Right kidney (tissue), 1 donor: ENCODE data around the gene MIOX.

ENCODE experiments used
- DNase-seq: peaks from one replicate; pipeline ENCODE4 v3.0.0-alpha.2; 2016

The MIOX gene

DNA sequence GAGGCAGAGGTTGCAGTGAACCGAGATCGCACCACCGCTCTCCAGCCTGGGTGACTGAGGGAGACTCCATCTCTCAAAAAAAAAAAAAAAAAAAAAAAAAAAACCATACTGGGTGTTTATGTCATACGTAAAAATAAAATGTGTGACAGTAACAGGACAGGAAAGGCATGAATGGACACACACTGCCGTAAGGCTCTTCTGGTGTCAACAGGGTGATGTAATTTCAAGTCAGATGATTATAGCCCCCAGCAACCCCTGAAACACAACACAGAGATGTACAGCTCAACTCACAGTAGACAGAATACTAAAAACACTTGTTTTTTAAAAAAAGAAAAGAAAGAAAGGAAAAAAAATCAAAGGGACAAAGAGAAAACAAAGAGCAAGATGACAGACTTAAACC lies 34.0 kb upstream of the MIOX start:
- DNase-seq, result no peak

DNA sequence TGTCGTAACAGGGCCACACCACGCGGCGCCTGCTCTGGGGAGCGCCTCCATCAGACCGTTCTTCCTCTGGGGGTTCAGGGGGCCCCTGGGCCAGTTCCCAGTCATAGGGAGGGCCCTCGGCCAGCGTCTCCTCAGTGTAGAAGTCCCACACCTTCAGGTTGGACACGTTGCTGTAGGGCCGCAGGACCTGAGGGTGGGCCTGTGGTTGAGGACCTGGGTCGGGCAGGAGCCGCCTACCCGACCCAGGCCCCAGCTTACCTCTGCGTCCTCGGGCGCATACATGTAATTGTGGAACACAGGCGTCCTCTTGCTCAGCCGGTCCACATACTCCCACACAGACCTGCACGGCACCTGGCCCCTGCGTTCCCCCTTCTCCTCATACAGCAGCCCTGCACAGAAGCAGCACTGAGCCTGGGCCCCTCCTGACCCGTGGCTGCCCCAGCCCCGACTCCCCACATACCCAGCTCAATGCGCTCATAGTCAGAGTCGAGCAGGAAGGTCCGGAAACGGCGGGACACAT lies 32.0 kb upstream of the MIOX start:
- no peak for DNase-seq

DNA sequence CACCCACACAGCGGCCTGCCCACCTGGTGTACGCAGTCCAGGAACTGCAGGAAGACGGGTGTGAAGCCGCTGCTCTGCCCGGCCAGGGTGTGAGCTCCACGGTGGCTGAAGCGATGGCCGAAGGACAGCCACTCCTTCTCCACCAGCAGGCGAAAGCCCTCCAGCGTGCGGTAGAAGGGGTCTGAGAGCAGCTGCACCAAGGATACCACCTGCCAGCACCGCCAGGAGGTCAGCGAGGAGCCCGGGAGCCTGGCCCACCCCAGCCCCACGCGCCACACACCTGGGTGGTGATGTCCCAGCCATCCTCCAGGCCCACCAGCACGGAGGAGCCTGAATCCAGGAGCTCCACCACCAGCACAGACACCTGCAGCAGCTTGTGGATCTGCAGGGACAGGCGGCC lies 31.5 kb upstream of the MIOX start:
- no peak for DNase-seq

DNA sequence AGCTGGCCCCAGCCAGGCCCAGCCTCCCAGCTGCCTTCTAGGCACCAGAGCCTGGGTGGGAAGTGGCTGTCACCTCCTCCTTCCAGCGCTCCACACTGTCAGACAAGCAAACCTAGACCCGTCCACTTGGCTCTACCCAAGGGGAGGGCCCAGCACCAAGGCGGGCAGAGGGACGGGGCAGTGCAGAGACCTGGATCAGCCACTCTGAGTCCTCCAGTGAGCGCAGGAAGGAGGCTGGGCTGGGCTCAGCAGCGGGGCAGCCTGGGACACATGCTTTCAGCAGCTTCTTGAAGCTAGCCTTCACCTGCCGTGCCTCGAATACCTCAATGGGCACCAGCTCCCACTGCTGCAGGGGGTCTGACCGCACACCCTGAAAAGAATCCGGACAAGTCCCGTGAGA lies 30.6 kb upstream of the MIOX start:
- no peak for DNase-seq

DNA sequence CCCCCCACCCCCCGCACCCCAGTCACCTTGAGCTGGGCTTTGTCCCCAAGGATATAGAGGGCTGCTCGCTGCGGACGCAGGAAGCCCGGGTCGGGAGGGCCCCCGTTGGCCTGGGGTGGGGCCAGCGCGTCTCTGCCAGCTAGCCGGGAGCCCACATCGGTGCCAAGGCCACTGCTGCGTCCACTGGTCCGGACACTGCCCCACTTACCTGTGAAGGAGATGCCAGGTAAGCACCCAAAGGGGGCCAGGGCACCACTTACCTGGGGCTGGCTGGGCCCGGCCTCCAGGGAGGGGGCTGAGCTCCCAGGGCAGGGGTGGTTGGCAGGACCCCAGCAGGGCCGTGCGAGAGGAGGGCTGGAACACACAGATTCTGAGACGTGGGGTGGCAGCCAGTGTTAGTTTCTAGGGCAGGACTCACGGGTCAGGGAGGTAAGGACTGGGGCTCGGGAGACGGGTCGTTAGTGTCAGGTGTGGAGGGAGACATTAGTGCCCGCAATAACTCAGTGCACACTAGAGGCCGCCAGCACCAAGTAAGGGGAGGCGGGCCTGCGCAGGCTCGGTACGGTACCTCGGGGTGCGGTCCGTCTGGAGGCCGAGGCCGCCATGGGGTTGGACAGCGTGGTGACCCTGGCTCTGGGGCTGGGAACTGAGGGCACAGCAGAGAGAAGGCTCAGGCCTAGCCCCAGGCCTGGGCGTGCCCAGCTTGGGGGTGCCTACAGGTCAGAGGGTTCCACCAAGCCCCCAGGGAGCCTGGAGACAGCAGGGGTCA lies 30.0 kb upstream of the MIOX start:
- DNase-seq, result no peak

DNA sequence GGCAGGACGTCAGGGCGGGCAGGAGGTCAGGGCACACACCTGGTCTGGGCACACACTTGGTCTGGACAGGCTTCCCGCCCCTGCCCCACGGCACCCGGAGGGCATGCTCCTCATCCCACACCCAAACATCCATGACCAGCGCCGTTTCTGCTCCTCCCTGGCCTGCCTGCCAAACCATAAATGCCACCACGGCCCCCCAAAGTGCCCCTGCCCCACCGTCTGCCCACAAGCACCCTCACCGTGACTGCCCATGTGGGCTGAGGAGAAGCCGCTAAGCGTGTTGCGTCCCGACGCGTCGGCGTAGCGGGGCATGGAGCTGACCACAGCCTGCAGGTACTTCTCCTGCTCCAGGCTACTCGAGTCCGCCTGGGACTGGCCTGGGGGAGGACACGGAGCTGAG lies 27.6 kb upstream of the MIOX start:
- no peak for DNase-seq

DNA sequence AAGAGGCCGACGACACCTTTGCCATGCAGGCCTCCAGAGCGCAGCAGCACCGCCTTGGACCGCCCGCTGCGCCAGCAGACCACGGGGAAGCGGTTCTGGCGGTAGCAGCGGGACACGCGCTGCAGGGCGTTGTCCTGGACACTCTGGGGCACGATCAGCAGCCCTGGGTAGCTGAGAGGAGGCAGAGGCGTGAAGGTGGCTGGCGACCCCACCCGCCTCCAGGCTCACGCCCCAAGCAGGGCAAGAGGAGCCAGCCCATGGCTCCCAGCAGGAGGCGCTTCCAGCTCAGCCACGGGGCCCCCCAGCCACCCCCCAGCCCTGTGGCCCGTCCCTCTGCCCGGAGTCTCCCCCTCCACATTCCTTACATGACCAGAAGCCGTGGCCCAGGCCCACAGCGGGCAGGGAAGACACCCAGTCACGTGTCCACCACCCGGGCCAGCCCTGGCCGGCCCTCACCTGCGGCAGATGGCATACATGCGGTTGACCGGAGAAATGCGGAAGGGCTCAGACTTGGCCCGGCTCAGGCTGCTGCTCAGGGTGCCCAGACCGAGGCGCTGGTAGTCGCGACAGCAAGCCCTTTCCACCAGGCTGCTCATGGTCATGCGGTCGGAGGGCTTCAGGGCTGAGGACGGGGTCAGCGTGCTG lies 27.0 kb upstream of the MIOX start:
- no peak for DNase-seq

DNA sequence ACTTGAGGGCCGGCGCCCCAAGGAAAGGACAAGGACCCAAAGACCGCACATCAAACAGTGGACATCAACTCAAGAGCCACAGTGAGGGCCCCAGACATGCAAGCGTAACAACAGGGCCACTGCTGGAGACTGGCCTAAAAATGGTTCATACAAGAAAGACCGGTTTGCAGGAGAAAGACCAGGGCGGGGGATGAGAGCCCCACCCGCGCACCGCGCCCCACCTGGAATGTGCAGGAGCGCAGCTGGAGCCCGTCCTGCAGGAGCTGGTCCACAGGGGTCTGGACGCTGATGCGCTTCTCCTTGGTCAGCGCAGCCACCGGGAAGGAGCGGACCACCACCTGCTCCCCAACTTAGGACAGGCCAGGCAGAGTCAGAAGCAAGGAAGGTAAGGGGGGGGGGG lies 25.7 kb upstream of the MIOX start:
- no peak for DNase-seq

DNA sequence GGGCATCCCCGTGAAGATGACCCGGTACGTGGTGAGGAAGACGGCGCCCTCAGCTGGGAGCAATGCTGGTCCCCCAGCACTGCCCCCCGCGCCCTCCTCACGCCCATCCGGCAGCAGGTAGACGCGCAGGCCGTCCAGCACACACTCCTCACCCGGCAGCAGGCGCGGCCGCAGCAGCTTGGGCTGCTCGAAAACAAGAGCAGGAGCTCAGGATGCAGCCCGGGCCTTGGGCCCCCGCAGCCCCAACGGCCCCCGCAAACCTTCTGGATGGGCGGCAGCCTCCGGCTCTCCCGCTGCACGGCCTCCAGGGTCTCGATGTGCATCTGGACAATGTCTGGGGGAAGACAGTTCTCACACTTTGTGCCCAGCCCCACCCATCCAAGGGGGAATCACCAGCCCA lies 25.1 kb upstream of the MIOX start:
- DNase-seq, result no peak

DNA sequence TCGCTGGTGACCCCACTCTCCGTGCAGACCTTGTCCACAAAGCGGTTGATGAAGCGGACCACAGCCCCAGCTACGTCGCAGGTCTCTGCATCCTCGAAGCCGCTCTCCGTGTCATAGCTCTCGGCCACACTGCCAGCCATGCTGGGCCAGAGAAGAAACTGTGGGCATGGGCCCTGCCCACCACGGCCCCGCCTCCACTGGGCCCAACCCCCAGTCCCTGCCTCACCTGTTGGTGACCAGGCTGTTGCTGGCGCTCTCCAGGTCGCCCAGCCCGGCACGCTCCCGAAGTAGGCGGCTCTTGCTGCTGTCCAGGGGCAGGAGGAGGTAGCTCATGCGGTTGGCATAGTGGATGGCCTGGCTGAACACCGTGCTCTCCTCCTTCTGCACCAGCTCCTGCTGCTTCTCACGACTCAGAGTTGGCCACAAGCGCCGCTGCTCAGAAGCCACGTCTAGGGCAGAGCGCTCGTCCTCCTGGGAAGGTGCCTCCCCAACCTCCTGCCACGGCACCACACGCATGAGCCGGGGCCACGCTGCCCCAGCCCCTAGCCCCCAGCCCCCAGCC lies 24.6 kb upstream of the MIOX start:
- no peak for DNase-seq

DNA sequence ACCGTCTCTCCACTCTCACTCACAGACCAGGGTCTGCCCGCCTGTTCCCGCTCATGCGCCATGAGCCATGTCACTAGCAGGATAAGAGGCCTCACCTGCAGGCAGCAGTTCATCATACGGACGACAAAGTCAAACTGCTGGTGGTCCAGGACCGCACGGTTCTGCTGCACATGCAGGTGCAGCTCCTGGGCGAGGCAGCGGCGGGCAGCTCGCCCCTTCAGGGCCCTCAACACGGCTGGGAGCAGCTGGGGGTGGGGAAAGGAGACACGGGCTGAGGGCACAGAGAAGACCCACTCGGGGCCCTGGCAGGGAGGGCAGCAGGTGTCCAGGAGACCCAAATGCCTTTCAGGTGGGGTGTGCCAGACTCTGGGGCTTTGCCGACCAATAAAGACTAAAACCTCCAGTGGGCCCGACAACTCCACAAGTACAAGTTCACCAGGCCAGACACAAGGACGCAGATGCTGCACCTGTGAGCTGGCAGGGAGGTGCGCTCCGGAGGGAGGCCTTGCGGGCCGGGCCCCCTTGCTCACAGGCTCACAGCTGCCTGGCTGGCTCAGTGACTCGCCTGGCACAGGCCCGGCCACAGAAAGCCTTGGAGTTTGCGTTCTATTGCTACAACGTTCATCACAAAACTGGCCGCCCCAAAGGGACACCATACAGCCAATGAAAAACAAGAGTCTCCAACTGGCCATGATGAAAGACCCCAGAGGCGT lies 23.3 kb upstream of the MIOX start:
- no peak for DNase-seq

DNA sequence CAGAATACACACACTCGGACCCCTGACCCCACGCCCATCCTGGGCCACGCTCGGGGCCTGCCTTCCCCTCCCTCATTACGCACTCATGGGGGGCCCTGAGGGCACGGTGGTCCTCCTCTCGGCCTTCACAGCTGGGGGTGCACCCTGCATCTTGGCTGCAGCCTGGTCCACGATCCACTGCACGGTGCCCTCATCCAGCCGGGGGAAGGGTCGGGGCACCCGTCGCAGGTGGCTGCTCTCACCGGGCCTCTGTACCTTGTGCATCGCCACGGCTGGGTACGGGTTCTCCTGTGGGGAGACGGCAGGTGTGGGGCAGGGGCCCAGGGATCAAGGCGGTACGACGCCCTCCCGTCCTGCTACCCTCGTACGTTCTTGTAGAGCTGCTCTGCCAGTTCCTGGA lies 22.2 kb upstream of the MIOX start:
- no peak for DNase-seq

DNA sequence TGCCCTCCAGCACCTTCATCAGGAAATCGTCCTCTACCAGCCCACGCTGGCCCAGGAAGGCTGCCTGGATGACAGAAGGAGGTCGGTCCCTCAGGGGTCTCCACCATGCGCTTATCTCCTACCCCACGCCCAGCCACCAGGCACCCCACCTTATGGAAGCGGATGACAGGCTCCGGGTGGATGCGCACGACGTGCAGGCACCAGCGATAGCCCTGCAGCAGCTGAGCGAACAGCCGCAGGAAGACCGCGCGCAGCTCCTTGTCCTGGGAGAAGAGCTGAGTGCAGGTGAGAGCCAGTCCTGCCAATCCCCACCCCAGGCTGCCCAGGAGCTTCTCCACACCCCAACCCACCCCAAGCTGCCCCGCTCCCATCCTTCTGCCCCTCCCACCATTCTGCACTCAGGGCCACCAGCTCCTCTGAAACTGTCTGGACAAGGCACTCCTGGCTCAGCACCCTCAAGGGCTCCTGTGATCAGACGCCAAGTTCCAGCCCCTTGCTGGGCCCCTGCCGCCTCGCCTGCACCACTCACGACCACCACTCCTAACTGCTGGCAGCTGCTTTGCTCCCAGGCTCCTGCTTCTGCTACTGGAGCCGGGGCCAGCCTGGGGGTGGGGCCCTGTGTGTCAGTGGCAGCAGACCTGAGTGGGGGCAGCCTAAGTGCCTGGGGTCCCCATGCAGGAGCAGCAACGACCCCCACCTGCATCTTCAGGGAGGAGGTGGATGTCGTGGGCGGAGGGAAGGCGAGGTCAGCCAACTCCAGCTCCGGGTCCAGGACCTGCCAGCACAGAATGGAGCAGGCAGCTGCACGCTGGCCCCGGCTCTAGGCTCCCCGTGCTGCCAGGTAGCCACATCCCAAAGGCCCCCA lies 21.4 kb upstream of the MIOX start:
- no peak for DNase-seq

DNA sequence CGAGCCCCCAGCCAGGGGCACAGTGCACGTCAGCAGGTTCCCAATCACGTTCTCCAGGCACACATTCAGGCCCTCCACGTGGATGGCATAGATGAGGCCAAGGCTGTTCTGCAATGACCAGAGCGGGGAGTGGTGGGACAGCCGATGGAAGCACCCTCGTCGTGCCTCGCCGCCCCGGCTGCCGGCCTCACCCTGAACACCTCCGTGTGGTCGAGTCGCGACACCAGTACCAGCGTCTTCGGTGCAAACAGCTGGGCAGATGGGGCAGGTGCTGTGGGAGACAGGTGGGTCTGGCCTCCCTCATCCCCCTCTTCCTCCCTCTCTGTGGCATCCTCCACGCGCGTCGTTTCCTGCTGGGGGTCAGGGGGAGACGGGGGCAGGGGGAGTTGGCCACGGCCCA lies 19.3 kb upstream of the MIOX start:
- no peak for DNase-seq

DNA sequence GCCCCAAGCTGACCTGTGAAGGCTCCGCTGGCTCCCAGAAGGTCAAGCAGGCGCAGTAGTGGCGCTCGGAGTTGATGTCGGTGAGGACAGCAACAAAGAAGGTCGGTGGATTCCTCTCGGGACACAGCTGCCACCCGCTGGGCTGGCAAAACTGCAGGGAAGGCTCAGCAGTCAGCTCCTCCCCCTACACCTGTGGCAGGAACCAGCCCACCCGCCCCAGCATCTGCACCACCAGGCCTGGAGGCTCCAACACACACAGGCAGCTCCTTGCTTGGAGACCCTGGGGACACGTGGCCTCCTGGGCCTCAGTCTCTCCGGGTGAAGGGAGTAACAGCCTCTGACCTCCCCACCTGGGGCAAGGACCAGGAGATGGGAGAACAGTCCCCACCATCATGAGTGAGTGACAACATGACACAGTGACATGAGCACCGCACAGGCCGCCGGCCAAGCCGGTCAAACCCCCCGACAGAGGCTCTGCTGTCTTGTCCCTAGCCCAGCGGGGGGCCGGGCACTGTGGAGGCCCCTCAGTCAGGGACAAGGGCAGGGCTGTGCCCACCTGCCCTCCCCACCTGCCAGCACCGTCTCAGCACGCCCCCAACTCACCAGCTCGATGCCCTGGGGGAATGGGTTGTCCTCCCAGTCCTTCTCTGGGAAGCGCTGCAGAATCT lies 18.8 kb upstream of the MIOX start:
- DNase-seq, result no peak

DNA sequence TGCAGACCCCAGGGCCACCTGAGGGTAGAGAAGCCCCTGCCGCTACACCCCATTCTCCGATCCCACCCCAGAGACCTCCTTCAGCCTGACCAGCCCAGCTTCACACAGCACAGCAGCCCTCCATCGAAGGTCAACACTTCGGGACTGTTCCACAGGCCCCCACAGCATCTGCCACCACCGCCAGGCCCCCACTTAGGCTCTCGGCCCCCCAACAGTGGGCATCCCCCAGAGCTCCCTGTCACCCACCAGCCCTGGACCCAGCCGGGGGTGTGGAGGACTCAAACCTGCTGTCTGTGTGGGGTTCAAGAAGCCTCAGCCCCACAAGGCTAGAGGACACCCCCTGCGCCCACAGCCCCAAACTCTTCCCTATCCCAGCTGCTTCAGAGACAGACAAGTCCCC lies 18.0 kb upstream of the MIOX start:
- no peak for DNase-seq

DNA sequence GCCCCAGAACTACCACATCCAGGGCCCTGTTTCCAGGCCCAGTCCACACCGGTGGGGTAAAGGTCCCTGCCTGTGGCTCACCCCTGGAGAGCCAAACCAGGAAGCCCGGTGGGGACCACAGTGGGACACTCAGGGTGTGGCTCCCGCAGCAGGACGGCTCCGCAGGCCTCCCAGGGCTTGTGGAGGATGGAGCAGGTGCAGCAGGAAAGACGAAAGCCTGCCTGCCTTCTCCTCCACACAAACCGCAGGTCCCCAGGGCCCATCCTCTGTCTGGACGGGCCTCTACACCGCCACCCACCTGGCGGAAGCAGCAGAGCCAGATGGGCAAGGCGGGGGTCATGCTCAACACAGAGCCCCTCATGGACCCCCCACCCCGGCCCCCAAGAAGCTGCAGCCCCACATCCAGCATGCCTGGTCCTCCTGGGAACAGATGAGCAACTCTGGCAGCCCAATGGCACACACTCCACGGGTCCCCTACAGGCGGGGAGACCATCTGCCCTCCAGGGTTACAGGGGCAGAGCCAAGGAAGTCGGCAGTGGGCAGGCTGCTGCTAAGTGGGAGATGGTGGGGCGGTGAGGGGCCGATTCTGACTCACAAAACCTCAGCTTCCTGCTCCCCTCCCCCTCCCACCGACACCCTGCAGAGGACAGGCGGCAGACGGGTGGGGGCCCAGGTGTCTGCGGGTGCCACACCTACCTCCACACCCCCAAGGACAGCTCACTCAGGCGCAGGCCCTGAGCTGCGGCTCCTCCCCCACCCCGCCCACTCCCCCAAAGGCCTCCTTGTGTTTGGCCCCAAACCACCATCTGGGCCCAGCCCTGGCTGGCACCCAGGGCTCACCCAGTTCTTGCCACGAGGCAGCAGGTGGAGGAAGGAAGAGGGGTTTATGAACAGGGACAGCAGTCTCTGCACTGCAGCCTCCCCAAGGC lies 17.0 kb upstream of the MIOX start:
- no peak for DNase-seq

DNA sequence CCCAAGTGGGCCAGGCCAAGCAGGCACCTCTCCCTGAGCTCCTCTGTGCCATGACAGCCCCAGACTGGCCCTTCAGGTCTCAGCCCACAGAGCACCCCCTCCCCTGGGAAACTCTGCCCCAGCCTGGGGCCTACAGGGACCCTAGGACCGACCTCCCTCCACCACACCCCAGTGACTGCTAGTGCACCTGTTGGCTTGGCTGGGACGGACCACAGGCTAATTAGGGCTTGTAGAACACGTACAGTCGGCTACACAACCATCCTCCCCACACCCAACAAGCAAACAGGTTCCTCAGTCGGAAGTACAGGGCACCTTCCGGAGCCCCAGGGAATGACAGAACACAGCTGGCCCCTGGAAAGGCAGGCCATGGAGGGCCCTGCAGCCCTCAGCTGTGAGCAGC lies 16.2 kb upstream of the MIOX start:
- no peak for DNase-seq

DNA sequence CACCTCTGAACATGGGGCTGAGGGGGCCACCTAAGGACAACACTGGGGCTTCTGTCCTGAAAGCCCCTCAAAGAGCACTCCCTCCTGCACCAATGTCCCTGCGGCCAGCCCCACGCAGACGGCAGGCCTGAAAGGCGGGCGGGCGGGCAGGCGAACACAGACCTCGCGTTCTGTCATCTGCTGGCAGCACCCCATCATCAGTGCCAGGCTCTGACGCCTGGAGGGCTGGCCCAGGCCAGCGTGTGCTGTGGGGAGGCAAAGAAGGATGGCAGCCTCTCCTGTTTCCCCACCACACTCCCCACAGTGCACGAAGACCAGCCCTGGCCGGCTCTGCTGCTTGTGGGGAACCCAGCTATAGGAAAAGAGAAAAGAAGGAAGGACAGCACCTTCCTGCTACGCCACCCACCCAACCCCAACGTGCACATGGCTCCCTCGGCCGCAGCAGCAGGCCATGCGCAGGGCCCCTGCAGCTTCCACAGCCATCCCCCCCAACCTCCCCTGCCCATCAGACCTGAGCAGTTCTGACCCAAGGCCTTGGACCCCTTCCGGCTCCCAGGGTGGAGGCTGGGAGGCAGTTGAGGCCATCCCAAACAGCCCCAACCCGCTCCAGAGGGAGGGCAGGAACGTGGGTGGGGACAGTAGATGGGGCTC lies 15.3 kb upstream of the MIOX start:
- no peak for DNase-seq

DNA sequence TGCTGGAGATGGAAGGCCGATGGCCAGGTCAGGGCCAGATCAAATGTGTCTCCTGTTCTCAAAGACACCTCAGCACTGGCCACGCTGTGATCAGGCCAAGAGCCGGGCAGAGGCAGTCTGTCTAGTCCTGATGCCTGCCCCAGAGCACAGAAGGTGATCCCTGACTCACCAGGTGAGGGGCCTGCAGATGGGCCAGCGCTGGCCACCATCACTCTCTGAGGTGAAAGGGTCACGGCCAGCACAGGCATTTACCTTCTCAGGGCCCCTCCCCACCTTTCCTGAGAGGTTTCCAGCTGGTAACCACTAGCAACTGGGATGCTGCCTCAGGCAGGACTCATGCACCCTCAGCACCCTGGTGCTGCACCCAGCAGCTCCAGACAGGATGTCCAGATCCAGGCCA lies 14.7 kb upstream of the MIOX start:
- no peak for DNase-seq
